Endometrial microvascular endothelial cells (primary cell): ENCODE results near the gene CALY. TPM values are rescaled to one million over a fixed set of nuclear protein-coding genes. Genes with fewer than 3 reads are reported as not detected.

Source experiments
- in situ Hi-C: cut with HindIII; loops from 2 replicates; pipeline ENCODE4 v1.10.0; 2017; ENCODE audit warnings: low sequenced_read_pairs, low pct_unique_long_range_greater_than_20kb; ENCODE audit errors: inconsistent ontology term
- total RNA-seq: library from RNA; depleted of rRNA; stranded (reverse); fragments of >200 nt; gene quantifications from one replicate; pipeline ENCODE4 v1.2.3, GENCODE V29; 2015; ENCODE audit errors: inconsistent ontology term

The CALY gene
- total RNA-seq, 1 donor from 2014 or later: not detected

DNA sequence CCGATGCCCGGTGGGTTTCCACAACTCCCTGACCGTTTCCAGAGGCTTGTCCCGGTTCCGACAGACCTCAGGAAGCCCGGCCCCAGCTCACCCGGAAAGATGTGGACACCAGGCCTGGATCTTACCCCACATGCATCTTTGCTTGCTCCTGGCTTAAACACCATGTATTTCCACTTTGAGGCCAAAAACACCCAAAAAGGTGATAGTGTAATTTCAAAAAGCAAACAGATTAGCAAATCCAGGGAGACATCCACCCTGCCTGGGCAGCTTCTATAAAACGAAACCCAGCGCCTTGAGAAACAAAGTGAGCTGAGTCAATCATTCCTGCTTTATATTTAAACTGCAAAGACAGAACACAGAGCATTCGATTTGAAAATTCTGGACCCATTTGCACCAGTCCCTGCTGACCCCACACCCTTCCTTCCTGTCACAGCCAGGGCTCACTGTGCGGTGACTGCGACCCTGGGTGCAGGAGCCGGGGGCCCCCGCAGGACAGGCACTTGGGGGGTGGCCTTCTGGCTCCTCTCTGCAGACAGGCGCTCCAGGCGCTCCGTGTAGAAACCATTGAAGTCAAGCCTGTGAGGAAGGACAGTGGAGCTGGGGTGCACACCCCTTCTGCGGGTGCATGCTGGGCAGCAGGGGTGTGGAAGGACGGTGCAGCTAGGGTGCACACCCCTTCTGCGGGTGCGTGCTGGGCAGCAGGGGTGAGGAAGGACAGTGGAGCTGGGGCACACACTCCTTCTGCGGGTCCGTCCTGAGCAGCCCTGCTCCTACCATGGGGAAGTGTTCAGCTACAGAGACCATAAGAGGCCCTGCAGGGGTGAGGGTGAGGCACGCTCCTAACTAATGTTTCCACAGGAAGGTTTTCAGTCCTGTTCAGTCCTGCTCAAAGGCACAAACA is 57.1 kb downstream of the CALY start:
- in situ Hi-C loops: no loop called here

DNA sequence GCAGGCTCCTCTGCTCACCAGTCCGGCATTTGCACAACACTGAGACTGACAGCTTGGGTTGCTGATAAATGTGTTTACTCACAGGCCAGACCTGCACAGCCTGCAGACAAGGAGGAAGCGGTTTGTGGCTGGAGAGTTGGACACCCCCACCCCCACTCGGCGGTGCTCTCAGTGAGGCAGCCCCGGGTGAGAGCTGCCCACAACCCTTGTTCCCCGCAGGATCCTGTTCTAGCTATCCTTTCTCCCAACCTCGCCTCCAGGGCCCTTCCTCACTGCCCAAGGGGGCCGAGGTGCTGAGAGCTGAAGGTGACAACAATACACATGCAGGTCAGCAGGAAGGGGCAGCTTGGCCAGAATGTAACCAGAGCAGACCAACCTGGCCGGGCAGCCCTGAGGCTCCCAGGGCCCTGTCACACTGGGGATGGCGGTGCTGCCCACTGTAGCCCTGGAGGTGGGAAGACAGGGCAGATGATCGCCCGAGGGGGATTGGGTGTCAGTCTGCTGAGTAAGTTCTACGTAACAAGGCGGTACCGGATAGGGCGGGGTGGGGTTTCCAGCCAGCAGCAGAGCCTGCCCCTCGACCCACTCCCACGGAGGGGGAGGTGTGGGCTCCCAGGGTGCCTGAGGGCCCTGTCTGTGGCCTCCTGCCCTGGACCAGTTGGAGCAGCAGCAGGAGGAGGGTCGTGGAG is 58.0 kb downstream of the CALY start:
- in situ Hi-C loops: no loop called here

GRCh38 chr10:133277993-133278576 is 58.6 kb downstream of the CALY start:
- in situ Hi-C loops: no loop called here

- in situ Hi-C loops: no loop called here
These were observed 59.3 kb downstream of the CALY start for GRCh38 chr10:133277277-133277992.

- in situ Hi-C loops: no loop called here
These were observed 60.1 kb downstream of the CALY start, which contains the start of gene ADAM8 for GRCh38 chr10:133276435-133277201. Gene ADAM8 (minus strand): TSS chr10:133276868. CDS start chr10:133276817, 51 bp downstream.

DNA sequence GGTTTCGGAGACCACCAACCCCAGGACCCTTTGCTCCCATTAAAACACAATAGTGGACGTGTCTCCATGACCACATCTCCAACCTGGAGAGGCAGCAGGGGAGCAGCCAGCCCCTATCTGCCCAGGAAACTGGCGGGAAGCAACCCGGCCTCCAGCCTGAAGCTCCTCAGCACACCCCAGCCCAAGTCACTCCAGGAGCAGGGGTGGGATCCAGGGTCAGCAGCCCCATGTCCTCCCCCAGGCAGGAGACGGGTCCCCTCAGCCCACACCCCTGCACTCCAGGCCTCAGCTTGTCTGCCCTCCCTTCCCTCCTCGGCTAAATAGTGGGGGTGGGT is 60.6 kb downstream of the CALY start:
- in situ Hi-C loops: no loop called here

GRCh38 chr10:133275684-133276092 is 61.0 kb downstream of the CALY start:
- in situ Hi-C loops: no loop called here

- in situ Hi-C loops: no loop called here
These were observed 61.7 kb downstream of the CALY start for GRCh38 chr10:133274751-133275683.

Other genes with a start within 250 kb of the CALY start
- gene ADGRA1, start 249.0 kb downstream of the CALY start, total RNA-seq: not detected
- not detected for gene KNDC1, start 176.7 kb downstream of the CALY start, total RNA-seq
- not detected for gene UTF1, start 106.7 kb downstream of the CALY start, total RNA-seq
- gene VENTX, start 99.0 kb downstream of the CALY start, total RNA-seq: not detected
- gene ADAM8, start 60.0 kb downstream of the CALY start, total RNA-seq: 11.6 TPM
- gene TUBGCP2, start 28.0 kb downstream of the CALY start, total RNA-seq: 63.8 TPM
- 35.9 TPM for gene ZNF511, start 28.0 kb downstream of the CALY start, total RNA-seq
- not detected for gene PRAP1, start 10.5 kb upstream of the CALY start, total RNA-seq
- gene FUOM, start 21.1 kb upstream of the CALY start, total RNA-seq: 9.9 TPM
- 136 TPM for gene ECHS1, start 36.5 kb upstream of the CALY start, total RNA-seq
- gene PAOX, start 42.4 kb upstream of the CALY start, total RNA-seq: 9.3 TPM
- 28.0 TPM for gene MTG1, start 57.3 kb upstream of the CALY start, total RNA-seq
- gene SPRN, start 87.7 kb upstream of the CALY start, total RNA-seq: 0.19 TPM
- not detected for gene SCART1, start 117.0 kb upstream of the CALY start, total RNA-seq
- gene CYP2E1, start 190.5 kb upstream of the CALY start, total RNA-seq: not detected
- gene SYCE1, start 228.7 kb upstream of the CALY start, total RNA-seq: not detected